Keratinocyte (primary cell): ENCODE data around the gene KRTAP10-12.

Experiments used
- CTCF ChIP-seq, 3 experiments: IDR thresholded peaks in 1 of 3; conservative IDR thresholded peaks in 1 of 3; optimal IDR thresholded peaks in 1 of 3; 2 replicates in 2 of 3; 3 replicates in 1 of 3; pipeline versions ENCODE3 to v1.5.1; 2011; ENCODE audit warnings: low read length in 3 of 3, mild to moderate bottlenecking in 3 of 3, moderate library complexity in 2 of 3, control low read depth in 1 of 3, inconsistent platforms in 1 of 3; ENCODE audit not compliant: insufficient read depth in 2 of 3; ENCODE audit errors: extremely low read depth in 1 of 3
- EZH2 ChIP-seq: IDR thresholded peaks from one replicate; pipeline ENCODE4 v1.6.1; 2012; ENCODE audit warnings: inconsistent platforms, mild to moderate bottlenecking, low read length, moderate library complexity

GRCh38 chr21:44732956-44733355 is 36.0 kb downstream of the KRTAP10-12 start:
- TF ChIP-seq CTCF (optimal IDR thresholded peaks at IDR 0.05 in 1 of 3, IDR thresholded peaks at IDR 0.05 in 1 of 3, conservative IDR thresholded peaks at IDR 0.05 in 1 of 3; ENCODE audit: extremely low read depth in 1 of 3, insufficient read depth in 2 of 3, low read length in 3 of 3): no peak
- no peak for TF ChIP-seq EZH2
